Adrenal gland (tissue), 5 donors: ENCODE results near the gene MAPK4.

Source experiments
- CTCF ChIP-seq, 6 experiments: fragments of 450-650 bp in 4 of 6; fragments of 200-600 bp in 2 of 6; sonication (generic) in 1 of 6; IDR thresholded peaks; 1 replicate in 5 of 6; 2 replicates in 1 of 6; pipeline versions ENCODE4 v1.5.1 to v1.8.0; 2016 to 2021; ENCODE audit warnings: antibody characterized with exemption in 6 of 6, mild to moderate bottlenecking in 2 of 6, moderate library complexity in 1 of 6
- POLR2A ChIP-seq, 2 donors: fragments of 450-650 bp; IDR thresholded peaks; one replicate each; pipeline ENCODE4 v1.6.1; 2017; ENCODE audit warnings: antibody characterized with exemption in 2 of 2, mild to moderate bottlenecking in 2 of 2, moderate library complexity in 1 of 2
- donor health status: DM: no; HTN: no; CAD: no.

GRCh38 chr18:50654658-50655550 lies 95.0 kb downstream of the MAPK4 start:
- TF ChIP-seq CTCF (IDR thresholded peaks at IDR 0.05) (no peak), POLR2A (IDR thresholded peaks at IDR 0.05) (no peak)
